T47D (cell line): Measurements from ENCODE around the gene CEND1.

Experiments
- DNase-seq, 2 experiments: peaks; one replicate each; pipeline versions ENCODE4 v3.0.0 to v3.0.0-alpha.2; 2011 to 2012; ENCODE audit warnings: low read depth in 1 of 2, low spot score in 1 of 2
- JUND ChIP-seq: IDR thresholded peaks from 2 replicates; pipeline ENCODE4 v1.6.1; 2012; ENCODE audit warnings: low read depth
- in situ Hi-C: cut with HindIII; loops from 2 replicates; pipeline ENCODE4 v1.10.0; 2016; ENCODE audit warnings: low sequenced_read_pairs, low pct_unique_long_range_greater_than_20kb

Gene CEND1

DNA sequence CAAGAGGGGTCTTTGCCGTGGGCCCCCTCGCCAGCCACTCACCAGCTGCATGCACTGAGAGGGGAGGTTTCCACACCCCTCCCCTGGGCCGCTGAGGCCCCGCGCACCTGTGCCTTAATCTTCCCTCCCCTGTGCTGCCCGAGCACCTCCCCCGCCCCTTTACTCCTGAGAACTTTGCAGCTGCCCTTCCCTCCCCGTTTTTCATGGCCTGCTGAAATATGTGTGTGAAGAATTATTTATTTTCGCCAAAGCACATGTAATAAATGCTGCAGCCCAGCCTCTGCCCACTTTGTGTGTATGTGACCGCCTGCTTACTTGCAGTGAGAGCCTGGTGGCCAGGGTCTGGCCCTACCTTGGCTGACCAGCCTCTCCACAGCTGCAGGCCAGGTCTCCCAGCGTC lies 35.1 kb upstream of the CEND1 start:
- no peak for TF ChIP-seq JUND
- DNase-seq = peak in 1 of 2 experiments; percentile 17

DNA sequence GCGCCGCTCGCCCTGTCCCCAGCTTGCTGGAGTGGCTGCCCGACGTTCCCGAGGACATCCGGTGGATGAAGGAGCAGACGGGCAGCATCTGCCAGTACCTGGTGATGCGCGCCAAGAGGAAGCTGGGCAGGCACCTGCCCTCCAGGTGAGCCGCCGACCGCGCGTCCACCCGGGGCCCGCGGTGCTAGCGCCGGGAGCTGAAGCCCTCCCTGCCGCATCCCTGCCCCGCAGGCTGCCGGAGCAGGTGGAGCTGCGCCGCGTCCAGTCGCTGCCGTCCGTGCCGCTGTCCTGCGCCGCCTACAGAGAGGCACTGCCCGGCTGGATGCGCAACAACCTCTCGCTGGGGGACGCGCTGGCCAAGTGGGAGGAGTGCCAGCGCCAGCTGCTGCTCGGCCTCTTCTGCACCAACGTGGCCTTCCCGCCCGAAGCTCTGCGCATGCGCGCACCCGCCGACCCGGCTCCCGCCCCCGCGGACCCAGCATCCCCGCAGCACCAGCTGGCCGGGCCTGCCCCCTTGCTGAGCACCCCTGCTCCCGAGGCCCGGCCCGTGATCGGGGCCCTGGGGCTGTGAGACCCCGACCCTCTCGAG lies 34.5 kb upstream of the CEND1 start:
- in situ Hi-C loops = no loop called here
- DNase-seq = no peak
- TF ChIP-seq JUND = no peak

More for the DNA sequence above, 35.1 kb upstream of the CEND1 start:
- in situ Hi-C loops = no loop called here

DNA sequence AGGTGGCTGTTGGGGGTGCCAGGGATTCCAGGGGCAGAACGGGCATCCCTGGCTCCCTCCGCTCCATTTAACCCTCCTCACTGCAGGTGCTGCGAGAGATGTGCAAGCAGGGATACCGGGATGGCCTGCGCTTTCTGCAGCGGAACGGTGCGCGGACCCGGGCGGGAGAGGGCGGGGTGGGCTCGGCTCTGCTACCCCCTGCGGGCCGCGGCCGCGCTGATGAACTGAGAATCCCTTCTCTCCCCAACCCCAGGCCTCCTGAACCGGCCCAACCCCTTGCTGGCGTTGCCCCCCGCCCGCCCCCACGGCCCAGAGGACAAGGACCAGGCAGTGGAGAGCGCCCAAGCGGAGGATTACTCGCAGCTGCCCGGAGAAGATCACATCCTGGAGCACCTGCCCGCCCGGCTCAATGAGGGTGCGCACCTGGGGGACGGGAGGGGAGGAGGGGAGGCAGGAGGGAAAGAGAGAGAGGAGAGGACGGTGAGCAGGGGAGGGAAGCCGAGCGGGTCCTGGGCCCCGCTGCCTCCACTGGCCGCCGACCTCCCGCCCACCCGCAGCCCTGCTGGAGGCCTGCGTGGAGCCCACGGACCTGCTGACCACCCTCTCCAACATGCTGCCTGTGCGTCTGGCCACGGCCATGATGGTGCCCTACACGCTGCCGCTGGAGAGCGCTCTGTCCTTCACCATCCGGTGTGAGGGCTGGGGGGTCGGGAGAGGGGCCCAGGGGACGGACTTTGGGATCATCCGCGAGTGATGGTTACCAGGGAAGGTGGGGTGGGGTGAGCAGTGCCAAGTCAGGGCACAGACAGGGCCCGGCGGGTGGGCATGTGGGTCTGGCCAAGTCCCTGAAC lies 33.8 kb upstream of the CEND1 start:
- no peak for DNase-seq
- no peak for TF ChIP-seq JUND
- in situ Hi-C loops = no loop called here

DNA sequence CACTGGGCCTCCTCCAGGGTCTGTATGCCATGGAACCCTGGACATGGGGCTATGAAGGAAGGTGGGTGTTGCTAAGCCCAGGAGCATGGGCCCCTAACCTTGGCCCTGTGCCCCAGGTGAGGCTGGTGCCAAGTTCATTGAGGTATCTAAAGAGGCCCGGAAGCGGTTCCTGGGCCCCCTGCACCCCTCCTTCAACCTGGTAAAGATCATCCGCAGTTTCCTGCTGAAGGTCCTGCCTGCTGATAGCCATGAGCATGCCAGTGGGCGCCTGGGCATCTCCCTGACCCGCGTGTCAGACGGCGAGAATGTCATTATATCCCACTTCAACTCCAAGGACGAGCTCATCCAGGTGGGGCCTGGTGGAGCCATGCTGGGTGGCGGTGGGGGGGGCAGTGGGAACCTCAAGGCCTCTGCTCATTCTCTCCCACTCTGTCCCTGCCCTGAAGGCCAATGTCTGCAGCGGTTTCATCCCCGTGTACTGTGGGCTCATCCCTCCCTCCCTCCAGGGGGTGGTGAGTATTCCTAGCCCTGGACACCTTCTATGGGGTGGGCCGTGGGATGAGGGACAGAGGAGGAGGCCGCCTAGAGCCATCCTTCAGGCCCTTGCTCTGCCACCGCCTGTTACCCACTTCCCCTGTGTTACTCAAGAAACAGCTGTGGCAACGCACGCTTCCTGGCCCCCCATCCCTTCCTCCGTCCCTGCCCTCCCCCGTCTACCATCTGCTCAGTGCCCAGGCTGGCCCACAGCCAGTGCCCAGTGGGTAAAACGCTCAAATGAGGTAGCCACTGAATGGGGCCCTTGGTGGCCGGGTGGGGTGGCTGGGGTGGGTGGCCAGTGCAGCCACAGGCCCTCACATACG lies 31.9 kb upstream of the CEND1 start:
- TF ChIP-seq JUND = no peak
- in situ Hi-C loops = no loop called here
- DNase-seq = no peak

DNA sequence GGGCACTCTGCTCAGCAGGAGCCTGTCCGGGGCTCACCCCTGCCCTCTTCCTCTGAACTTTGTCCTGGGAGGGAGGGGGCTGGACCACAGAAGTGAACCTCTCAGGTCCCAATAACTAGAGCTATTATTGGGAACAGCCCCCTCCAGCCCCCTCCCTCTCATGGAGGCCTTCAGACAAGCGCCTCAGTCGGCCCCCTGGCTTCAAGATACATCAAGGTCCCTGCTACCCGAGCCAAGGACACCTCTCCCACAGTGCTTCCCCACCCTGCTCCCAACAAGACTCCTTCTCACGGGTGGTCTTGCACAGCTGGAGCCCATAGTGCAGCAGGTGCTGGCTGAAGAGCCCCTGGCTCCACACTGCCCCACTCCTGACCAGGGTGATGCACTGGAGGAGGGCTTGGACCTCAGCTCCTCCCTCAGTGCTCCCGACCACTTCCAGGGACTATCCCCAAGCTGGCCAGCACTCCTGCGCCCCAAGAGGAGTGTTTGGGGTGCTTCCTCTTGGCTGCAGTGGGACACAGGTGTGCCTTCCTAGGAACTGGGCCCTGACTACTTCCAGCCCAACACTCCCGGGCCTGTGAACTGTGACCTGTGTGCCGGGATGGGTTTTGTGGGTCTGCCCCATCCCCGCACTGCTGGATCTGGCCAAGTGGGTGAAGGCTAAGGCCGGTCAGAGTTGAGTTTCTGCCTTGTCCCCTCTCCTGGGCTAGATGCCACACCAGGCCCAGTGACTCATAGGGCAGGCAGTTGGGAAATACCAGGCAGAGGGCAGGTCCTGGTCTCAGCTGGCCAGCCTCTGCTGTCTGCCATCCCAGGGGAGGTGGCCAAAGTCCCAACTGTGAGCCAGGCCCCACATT lies 31.0 kb upstream of the CEND1 start:
- peak in 1 of 2 experiments; percentile 68 for DNase-seq
- no peak for TF ChIP-seq JUND
- in situ Hi-C loops = no loop called here

DNA sequence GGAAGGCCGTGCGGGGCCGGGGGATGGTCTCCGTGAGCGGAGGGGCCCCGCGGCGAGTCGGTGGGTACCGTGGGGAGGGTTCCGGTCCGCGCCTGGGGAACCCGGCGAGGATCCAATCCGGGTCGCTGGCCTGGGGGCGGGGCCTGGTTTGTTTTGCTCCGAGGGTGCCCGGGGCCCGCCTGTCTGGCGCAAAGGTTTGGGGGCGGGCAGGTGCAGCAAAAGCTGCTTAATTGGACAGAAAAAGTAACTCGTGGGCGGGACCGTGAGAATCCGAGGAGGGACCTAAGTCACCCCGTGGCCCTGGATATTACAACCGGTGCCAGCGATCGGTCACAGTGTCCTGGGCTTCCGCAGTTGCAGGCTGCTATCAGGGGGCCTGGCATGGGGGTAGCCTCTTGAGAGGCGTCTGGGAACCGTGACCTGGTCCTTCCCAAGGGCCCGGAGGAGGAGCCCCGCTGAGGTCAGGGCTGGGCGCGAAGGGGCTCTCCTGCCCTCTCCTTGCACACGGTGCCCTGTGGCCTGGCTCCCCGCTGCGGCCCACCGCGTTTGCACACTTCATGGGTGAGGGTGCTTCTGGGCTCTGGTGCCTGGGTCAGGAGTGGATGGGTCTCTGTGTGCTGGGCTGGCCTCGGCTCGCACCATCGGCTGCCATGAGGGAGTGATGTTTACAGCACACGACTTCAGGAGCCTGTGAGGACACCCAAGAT lies 30.2 kb upstream of the CEND1 start:
- peak in 1 of 2 experiments; percentile 93 for DNase-seq
- in situ Hi-C loops = no loop called here
- TF ChIP-seq JUND = no peak

DNA sequence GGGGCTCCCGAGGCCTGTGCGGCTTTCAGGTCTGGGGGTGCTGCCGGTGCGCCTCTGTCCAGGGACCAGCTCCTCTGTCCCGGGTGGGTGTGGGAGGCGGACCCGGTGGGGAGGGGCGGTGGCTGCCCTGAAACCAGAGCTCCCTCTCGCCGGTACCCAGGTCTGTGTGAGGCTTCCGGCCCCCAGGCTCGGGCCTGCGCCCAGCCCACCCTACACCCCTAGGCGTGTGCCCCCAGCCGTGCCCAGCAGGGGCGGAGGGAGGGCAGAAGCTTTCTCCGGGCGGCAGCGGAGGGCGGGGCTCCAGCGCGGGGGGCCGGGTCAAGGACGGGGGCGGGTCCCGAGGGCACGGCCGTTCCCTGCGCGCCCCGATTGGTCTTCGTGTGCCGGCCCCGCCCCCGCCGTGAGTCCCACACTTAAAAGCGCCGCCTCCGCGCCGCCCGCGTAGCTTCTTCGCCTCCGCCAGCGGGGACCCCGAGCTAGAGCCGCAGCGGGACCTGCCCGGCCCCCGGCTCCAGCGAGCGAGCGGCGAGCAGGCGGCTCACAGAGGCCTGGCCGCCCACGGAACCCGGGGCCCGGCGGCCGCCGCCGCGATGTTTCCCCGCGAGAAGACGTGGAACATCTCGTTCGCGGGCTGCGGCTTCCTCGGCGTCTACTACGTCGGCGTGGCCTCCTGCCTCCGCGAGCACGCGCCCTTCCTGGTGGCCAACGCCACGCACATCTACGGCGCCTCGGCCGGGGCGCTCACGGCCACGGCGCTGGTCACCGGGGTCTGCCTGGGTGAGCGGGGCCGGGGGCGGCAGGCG lies 29.4 kb upstream of the CEND1 start:
- in situ Hi-C loops = no loop called here
- peak in 1 of 2 experiments; percentile 88 for DNase-seq
- TF ChIP-seq JUND = no peak

DNA sequence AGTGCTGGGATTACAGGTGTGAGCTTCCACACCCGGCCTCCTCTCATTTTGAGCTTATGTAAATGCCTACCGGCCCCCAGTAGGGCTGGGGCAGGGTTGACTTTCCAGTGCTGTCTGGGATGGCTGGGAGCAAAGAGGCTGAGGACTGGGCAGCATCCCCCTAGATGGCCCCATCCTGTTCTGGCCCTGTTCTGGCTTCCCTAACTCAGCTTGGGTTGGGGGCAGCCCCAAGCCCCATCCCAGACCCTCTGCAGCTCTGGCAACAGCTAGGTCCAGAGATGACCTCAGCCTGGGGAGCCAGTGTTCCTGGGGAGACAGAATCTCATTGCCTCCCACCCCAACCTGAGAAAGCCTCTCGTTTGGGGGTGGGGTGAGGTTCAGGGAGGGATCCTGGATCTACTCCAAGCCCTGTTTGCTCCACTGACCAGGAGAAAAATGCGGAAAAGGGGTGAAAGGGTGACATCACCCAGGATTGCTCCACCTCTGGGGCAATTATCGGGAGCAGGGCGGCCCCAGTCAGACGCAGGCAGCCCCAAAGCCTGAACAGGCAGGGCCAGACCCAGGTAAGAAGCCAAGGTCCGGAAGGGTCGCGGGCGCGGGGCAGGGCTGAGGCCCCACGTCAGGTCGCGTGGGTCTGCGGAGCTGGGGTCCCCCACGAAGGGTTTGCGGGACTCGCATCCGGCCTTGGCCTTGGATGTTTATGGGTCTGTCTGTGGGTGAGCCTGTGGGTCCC lies 28.7 kb upstream of the CEND1 start, which contains the start of gene PNPLA2:
TSS of gene PNPLA2 (plus strand) at position 519 of the 733 bp plus-strand sequence. CDS start 805 bp downstream, outside the sequence.
- DNase-seq = peak in 1 of 2 experiments; percentile 69
- in situ Hi-C loops = no loop called here
- TF ChIP-seq JUND = no peak

DNA sequence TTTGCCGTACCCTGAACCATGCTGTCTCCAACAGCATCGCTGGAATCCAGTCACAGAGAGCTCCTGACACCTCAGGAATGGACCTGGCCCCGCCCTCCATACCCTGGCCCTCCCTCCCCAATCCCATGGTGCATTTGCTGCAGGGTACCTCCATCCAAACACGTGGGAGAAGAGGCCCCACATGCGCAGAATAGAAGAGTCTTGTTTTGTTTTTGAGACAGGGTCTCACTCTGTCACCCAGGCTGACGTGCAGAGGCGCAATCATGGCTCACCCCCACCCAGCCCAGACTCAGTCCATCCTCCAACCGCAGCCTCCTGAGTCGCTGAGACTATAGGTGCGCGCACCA lies 26.5 kb upstream of the CEND1 start:
- in situ Hi-C loops = no loop called here

More for the DNA sequence above, 26.5 kb upstream of the CEND1 start:
- TF ChIP-seq JUND = no peak
- no peak for DNase-seq
